ENCODE results near the gene CIC.
A peak's percentile ranks its signal among the peaks of the same experiment; 100 is the strongest.

CIC gene

GRCh38 chr19:42317535-42317934 lies 48.5 kb downstream of the CIC start:
- no peak for DNase-seq
- Mint-ChIP-seq H3K27ac (no peak overlapping the region), H3K4me3 (no peak overlapping the region), H3K27me3 (ENCODE audit: low read depth, poor library complexity) (peaks cover 88% of the 10 kb centered on the region), H3K4me1 (peaks cover 23% of the 10 kb centered on the region), H3K9me3 (no peaks in the 10 kb centered on the region), H3K36me3 (ENCODE audit: low read depth) (no peaks in the 10 kb centered on the region)
- no peak for TF ChIP-seq CTCF (IDR thresholded peaks at IDR 0.05)

GRCh38 chr19:42322305-42322704 lies 53.3 kb downstream of the CIC start:
- peaks cover 76% of the 10 kb centered on the region for H3K27me3 Mint-ChIP-seq (ENCODE audit: low read depth, poor library complexity)
- no peak overlapping the region for H3K4me3 Mint-ChIP-seq
- peaks cover 22% of the 10 kb centered on the region for H3K4me1 Mint-ChIP-seq
- DNase-seq = no peak
- H3K9me3 Mint-ChIP-seq = no peaks in the 10 kb centered on the region
- no peaks in the 10 kb centered on the region for H3K36me3 Mint-ChIP-seq (ENCODE audit: low read depth)
- H3K27ac Mint-ChIP-seq = no peak overlapping the region
- no peak for TF ChIP-seq CTCF (IDR thresholded peaks at IDR 0.05)

- peaks cover 71% of the 10 kb centered on the region for H3K27me3 Mint-ChIP-seq (ENCODE audit: low read depth, poor library complexity)
- no peaks in the 10 kb centered on the region for H3K36me3 Mint-ChIP-seq (ENCODE audit: low read depth)
- H3K4me1 Mint-ChIP-seq = peaks cover 31% of the 10 kb centered on the region
- peak overlapping the region; percentile 60 for H3K4me3 Mint-ChIP-seq
- no peak for TF ChIP-seq CTCF (IDR thresholded peaks at IDR 0.05)
- no peaks in the 10 kb centered on the region for H3K9me3 Mint-ChIP-seq
- H3K27ac Mint-ChIP-seq = no peak overlapping the region
- DNase-seq = peak; percentile 45
Observed at GRCh38 chr19:42323473-42323851, 54.4 kb downstream of the CIC start.

- peak; percentile 44 for DNase-seq
- Mint-ChIP-seq H3K27me3 (ENCODE audit: low read depth, poor library complexity) (peaks cover 68% of the 10 kb centered on the region), H3K27ac (no peak overlapping the region), H3K4me1 (peaks cover 37% of the 10 kb centered on the region), H3K4me3 (no peak overlapping the region), H3K36me3 (ENCODE audit: low read depth) (no peaks in the 10 kb centered on the region), H3K9me3 (no peaks in the 10 kb centered on the region)
- TF ChIP-seq CTCF (IDR thresholded peaks at IDR 0.05) = no peak
Observed at GRCh38 chr19:42323852-42324654, 55.0 kb downstream of the CIC start.

- TF ChIP-seq CTCF (IDR thresholded peaks at IDR 0.05) = peak; percentile 77
- DNase-seq = peak; percentile 49
- H3K9me3 Mint-ChIP-seq = no peaks in the 10 kb centered on the region
- H3K36me3 Mint-ChIP-seq (ENCODE audit: low read depth) = no peaks in the 10 kb centered on the region
- H3K27ac Mint-ChIP-seq = no peak overlapping the region
- peaks cover 63% of the 10 kb centered on the region for H3K27me3 Mint-ChIP-seq (ENCODE audit: low read depth, poor library complexity)
- peaks cover 44% of the 10 kb centered on the region for H3K4me1 Mint-ChIP-seq
- peak overlapping the region; percentile 89 for H3K4me3 Mint-ChIP-seq
Observed at GRCh38 chr19:42324655-42325307, 55.7 kb downstream of the CIC start.

Data from nephron progenitor cell (in vitro differentiated cells).